Measurements from ENCODE around the gene PIEZO1.
"Not testable (repeated sequence)": the region's sequence is repeated elsewhere in the genome, so short reads cannot be mapped to it uniquely, and the experiment has no call there.

The PIEZO1 gene

GRCh38 chr16:88677721-88678120, 107.3 kb downstream of the PIEZO1 start:
- no peak for DNase-seq (ENCODE audit: low read depth)

DNA sequence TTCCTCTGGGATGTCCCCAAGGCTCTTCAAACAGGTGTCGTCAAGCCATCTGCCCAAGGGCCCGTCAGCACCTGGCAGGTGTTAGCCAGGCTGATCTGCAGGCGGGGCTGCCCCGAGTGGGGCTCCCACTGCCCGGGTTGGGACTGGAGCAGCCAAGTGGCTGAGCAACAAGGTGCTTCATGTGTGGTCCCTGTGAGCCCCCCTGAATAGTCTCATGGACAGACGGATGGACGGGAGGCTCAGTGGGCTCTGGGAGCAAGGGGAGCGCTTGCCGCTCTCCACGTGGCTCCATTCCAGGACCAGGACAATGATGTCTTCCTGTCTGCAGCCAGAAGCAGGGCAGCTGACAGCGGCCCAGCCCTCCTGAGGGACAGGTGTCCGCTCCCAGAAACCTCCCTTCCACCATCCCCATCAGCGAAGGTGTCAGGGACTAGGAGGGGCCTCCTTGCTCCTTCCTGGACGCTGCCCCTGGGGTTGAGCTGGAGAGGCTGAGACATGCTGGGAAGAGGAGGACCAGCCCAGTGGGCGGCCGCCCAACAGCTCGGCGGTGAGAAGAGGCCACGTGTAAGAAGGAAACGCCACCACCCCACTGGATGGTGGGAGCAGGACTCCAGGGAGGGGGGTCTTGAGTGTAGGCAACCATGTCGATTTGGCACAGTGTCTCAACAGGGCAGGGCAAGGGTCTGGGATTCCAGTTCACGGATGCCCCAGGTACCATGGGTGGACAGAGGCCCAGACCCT, 108.3 kb downstream of the PIEZO1 start:
- DNase-seq (ENCODE audit: low read depth) = no peak
- H3K4me3 ChIP-seq (ENCODE audit: low read depth, low read length) = no peak overlapping the region
- TF ChIP-seq POLR2A (IDR thresholded peaks at IDR 0.05; ENCODE audit: extremely low read depth, insufficient read length) (no peak), MYC (IDR thresholded peaks at IDR 0.05; ENCODE audit: low read depth, low read length) (no peak)
- TF ChIP-seq, protein P1, sequence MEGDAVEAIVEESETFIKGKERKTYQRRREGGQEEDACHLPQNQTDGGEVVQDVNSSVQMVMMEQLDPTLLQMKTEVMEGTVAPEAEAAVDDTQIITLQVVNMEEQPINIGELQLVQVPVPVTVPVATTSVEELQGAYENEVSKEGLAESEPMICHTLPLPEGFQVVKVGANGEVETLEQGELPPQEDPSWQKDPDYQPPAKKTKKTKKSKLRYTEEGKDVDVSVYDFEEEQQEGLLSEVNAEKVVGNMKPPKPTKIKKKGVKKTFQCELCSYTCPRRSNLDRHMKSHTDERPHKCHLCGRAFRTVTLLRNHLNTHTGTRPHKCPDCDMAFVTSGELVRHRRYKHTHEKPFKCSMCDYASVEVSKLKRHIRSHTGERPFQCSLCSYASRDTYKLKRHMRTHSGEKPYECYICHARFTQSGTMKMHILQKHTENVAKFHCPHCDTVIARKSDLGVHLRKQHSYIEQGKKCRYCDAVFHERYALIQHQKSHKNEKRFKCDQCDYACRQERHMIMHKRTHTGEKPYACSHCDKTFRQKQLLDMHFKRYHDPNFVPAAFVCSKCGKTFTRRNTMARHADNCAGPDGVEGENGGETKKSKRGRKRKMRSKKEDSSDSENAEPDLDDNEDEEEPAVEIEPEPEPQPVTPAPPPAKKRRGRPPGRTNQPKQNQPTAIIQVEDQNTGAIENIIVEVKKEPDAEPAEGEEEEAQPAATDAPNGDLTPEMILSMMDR (IDR thresholded peaks at IDR 0.05; ENCODE audit: low read depth, low read length) = no peak
- TF ChIP-seq, protein P2, sequence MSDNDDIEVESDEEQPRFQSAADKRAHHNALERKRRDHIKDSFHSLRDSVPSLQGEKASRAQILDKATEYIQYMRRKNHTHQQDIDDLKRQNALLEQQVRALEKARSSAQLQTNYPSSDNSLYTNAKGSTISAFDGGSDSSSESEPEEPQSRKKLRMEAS (IDR thresholded peaks at IDR 0.05; ENCODE audit: low read depth, low read length) = no peak

More at GRCh38 chr16:88677721-88678120, 107.3 kb downstream of the PIEZO1 start:
- H3K4me3 ChIP-seq (ENCODE audit: low read depth, low read length) = no peak overlapping the region
- TF ChIP-seq, protein P1 (IDR thresholded peaks at IDR 0.05; ENCODE audit: low read depth, low read length) = no peak
- TF ChIP-seq MYC (IDR thresholded peaks at IDR 0.05; ENCODE audit: low read depth, low read length) (no peak), POLR2A (IDR thresholded peaks at IDR 0.05; ENCODE audit: extremely low read depth, insufficient read length) (no peak)
- TF ChIP-seq, protein P2 (IDR thresholded peaks at IDR 0.05; ENCODE audit: low read depth, low read length) = no peak

DNA sequence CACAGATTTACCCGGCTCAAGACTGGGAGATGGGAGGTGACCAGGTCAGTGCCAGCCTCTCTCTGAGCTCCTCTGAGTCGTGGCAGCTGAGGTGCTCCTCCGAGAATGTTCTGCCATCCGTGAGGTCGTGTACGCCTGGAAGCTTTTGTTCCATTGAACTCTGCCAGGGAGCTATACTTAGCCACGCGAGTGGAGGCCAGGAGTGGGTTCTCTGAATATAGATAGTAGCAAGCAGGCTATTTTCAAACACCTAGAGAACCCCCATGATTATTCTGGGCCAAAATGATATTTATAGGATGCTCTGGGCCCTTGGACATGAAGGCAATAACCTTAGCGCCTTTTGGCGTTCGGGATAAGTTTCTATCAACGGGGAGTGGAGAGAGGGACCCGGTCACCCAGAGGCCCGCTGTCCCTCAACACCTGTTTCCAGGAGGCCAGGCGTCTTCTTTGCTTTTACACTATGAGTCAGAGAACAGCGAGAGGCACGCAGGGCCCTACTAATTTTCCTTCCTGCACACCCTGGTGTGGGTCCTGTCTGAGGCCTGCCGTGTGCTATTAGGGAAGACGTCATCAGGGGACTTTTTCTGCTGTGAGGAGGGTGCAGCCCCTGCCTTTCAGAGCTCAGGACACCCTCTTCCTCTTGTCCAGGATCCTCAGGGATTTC, 111.2 kb downstream of the PIEZO1 start:
- DNase-seq (ENCODE audit: low read depth) = no peak
- TF ChIP-seq MYC (IDR thresholded peaks at IDR 0.05; ENCODE audit: low read depth, low read length) (no peak), POLR2A (IDR thresholded peaks at IDR 0.05; ENCODE audit: extremely low read depth, insufficient read length) (no peak)
- TF ChIP-seq, protein P2 (IDR thresholded peaks at IDR 0.05; ENCODE audit: low read depth, low read length) = no peak
- TF ChIP-seq, protein P1 (IDR thresholded peaks at IDR 0.05; ENCODE audit: low read depth, low read length) = no peak
- H3K4me3 ChIP-seq (ENCODE audit: low read depth, low read length) = no peak overlapping the region

DNA sequence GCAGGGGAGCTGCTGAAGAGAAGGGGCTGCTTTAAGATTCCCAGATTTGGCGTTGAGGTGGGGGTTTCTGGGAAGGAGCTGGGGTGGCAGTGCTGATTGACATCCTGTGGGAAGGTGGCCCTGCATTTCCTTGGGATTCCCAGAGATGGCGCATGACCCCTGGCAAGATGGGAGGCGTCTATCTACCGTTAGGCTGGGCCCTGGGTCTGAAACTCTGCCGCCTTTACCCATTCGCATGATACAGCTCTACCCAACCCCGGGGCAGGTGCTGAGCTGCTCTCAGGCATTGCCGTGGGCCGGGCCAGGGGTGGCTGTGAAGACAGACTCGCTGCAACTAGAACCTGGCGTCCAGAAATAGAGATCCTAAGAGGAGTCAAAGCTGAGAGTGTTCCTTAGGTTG, 112.2 kb downstream of the PIEZO1 start:
- peak; percentile 52 for DNase-seq (ENCODE audit: low read depth)
- no peak for TF ChIP-seq MYC (IDR thresholded peaks at IDR 0.05; ENCODE audit: low read depth, low read length)
- TF ChIP-seq, protein P2 (IDR thresholded peaks at IDR 0.05; ENCODE audit: low read depth, low read length) = no peak
- TF ChIP-seq, protein P1 (IDR thresholded peaks at IDR 0.05; ENCODE audit: low read depth, low read length) = peak; percentile 48
- no peak for TF ChIP-seq POLR2A (IDR thresholded peaks at IDR 0.05; ENCODE audit: extremely low read depth, insufficient read length)
- H3K4me3 ChIP-seq (ENCODE audit: low read depth, low read length) = no peak overlapping the region

DNA sequence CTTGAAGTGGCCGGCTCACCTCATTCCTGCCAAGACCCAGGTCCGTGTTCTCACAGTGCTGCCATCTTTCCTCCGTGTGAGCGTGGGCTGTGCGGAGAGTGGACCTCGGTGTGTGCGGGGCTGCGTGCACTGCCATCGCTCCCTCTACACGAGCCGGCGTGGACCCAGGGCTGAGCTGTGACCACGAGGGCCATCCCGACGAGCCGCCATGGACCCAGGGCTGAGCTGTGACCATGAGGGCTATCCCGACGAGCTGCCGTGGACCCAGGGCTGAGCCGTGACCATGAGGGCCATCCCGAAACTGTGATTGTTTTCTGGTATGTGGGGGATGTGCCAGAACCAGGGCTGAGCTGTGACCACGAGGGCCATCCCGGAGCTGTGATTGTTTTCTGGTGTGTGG, 113.2 kb downstream of the PIEZO1 start:
- H3K4me3 ChIP-seq (ENCODE audit: low read depth, low read length) = no peak overlapping the region
- TF ChIP-seq POLR2A (IDR thresholded peaks at IDR 0.05; ENCODE audit: extremely low read depth, insufficient read length) = no peak
- DNase-seq (ENCODE audit: low read depth) = no peak

- H3K4me3 ChIP-seq (ENCODE audit: low read depth, low read length) = no peak overlapping the region
- DNase-seq (ENCODE audit: low read depth) = no peak
- no peak for TF ChIP-seq MYC (IDR thresholded peaks at IDR 0.05; ENCODE audit: low read depth, low read length)
- TF ChIP-seq, protein P2 (IDR thresholded peaks at IDR 0.05; ENCODE audit: low read depth, low read length) = no peak
- no peak for TF ChIP-seq POLR2A (IDR thresholded peaks at IDR 0.05; ENCODE audit: extremely low read depth, insufficient read length)
- TF ChIP-seq, protein P1 (IDR thresholded peaks at IDR 0.05; ENCODE audit: low read depth, low read length) = no peak
Measured at GRCh38 chr16:88669980-88670379, 115.0 kb downstream of the PIEZO1 start.

DNA sequence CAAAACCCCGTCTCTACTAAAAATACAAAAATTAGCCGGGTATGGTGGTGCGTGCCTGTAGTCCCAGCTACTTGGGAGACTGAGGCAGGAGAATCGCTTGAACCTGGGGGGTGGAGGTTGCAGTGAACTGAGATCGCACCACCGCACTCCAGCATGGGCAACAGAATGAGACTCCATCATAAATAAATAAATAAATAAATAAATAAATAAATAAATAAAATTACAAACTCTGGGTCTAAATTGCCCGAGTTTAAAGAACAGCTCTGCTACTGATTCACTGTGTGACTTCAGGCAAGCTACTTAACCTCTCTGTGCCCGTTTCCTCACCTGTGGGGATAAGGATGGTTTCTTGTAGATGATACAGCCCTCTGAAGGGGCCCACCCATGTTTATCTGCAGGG, 115.5 kb downstream of the PIEZO1 start:
- not testable (repeated sequence) for H3K4me3 ChIP-seq (ENCODE audit: low read depth, low read length); DNase-seq (ENCODE audit: low read depth)
